Activated CD4-positive, alpha-beta T cell treated with anti-CD3 and anti-CD28 coated beads for 48 hours (primary cell): ENCODE measurements around the gene USF3.

Source experiments
- DNase-seq: peaks from one replicate; pipeline ENCODE4 v3.0.0-alpha.2; 2020

The USF3 gene

DNA sequence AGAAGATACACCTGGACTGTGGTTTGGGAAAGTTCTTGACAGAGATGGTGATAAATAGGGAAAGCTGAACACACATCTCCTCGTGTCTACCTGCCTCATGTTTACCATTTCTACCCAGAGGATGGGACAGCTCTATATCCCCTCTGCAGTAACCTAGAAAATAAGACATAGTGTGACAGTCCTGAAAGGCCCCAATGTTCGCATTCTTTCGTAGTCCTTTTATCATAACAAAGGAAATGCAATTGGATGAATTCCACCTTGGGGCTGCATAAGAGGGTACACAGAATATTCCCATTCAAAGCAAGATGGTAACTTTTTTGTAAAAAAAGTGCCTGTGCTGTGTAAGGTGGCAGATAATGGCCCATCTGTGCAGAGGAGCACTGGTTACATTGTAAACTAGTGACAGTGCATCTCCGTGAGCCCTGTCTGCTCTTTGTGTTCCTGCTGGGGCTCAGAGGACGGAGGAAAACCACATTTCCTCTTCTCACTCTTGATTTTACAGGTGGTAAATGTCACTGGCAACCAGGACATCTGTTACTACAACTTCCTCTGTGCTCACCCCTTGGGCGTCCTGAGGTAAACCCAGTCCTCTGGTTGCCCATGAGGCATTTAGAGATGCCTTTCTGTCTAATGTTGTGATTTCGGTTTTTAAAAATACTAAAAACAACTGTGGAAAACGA lies 89.8 kb downstream of the USF3 start:
- DNase-seq: peak; percentile 61

DNA sequence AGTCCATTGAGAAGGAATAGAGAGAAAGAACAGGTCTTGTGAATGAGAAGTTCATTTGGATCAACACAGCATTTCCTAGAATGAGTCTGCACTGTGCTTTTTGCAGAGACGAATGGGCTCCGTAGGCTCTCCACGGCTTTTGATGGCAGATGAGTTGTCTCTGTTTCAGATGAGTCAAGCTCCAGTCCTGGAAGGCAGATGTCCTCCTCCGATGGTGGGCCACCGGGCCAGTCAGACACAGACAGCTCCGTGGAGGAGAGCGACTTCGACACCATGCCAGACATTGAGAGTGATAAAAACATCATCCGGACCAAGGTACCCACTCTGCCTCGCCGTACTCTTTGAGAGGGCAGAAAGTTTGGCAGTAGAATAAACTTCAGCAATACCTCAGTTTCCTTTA lies 93.6 kb downstream of the USF3 start:
- no peak for DNase-seq

DNA sequence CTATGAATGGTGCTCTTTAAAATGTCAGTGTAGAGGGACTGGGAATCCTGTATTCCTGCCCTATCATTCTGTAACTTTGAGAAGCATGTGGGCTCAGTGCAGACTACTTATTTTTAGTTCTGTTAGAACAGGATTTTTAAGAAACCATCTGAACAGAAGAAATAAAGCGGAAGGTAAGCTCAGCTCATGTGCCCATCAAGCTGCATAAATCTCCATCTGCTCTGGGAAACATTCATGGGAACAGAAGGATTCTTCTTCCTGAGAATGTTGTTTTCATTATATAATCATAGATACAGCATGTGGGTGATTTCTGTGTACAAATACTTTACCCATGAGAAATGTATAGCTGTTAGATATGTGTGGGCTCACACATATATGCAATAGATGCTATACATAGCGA lies 94.2 kb downstream of the USF3 start:
- DNase-seq: no peak

DNA sequence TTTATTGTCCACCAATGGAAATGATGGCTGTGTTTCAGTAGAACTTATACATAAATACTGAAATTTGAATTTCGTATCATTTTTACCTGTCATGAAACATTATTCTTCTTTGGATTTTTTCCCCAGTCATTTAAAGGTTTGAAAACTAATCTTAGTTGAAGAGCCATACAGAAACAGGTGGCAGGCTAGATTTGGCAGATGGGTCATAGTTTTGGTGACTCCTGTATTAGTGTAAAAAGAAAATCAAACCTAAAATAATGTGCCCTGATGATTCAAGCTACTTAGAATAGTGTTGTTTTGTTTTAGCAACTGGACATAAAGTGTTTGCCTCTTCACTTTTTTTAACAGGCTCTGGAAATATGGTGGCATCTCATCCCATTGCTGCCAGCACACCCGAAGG lies 95.2 kb downstream of the USF3 start:
- DNase-seq: no peak

DNA sequence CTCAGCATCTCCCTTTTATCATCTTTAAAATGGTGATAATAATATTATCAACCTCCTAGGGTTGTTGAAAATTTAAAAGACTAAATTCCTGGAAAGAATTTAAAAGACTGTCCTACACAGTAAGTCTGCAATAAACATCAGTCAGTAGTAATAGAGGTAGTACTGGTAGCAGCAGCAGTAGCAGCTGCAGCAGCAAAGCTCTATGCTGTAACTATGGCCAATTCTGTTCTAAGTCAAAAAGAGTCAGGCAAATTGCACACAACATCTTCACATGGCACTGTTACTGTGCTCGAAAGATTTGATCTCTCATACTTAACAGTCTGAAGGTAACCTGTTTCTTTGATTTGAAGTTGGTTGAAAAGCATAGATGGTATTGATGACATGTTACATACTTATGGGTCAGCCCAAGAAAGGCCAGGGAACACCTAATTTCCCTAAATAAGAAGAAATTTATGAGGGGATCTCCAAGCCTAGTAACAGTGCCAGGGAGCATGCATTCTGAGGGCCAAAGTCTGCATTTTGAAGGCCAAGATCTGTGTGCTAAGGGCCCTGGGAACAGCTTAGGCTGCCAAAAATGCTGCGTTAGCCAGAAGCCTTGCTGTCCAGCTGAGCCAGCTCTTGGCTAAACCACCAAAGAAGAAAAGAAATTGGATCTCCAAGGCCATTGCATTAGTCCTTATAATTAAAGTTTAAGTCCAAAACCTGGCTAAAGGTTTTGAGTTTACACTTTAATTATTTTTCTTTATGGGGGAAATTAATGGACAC lies 95.8 kb downstream of the USF3 start:
- DNase-seq: no peak
